Lower leg skin (tissue), 3 donors: ENCODE data around the gene DNAH7.

Experiments used
- POLR2A ChIP-seq, 2 donors: fragments of 450-650 bp; IDR thresholded peaks; one replicate each; pipeline ENCODE4 v1.6.1; 2016 to 2017; ENCODE audit warnings: antibody characterized with exemption in 2 of 2, mild to moderate bottlenecking in 1 of 2, moderate library complexity in 1 of 2
- TF ChIP-seq, protein P1 (sequence below), 3 donors: fragments of 450-650 bp; IDR thresholded peaks; one replicate each; pipeline ENCODE4 v1.5.1; 2016; ENCODE audit warnings: antibody characterized with exemption in 3 of 3, mild to moderate bottlenecking in 3 of 3, moderate library complexity in 2 of 3

- TF ChIP-seq, protein P1, sequence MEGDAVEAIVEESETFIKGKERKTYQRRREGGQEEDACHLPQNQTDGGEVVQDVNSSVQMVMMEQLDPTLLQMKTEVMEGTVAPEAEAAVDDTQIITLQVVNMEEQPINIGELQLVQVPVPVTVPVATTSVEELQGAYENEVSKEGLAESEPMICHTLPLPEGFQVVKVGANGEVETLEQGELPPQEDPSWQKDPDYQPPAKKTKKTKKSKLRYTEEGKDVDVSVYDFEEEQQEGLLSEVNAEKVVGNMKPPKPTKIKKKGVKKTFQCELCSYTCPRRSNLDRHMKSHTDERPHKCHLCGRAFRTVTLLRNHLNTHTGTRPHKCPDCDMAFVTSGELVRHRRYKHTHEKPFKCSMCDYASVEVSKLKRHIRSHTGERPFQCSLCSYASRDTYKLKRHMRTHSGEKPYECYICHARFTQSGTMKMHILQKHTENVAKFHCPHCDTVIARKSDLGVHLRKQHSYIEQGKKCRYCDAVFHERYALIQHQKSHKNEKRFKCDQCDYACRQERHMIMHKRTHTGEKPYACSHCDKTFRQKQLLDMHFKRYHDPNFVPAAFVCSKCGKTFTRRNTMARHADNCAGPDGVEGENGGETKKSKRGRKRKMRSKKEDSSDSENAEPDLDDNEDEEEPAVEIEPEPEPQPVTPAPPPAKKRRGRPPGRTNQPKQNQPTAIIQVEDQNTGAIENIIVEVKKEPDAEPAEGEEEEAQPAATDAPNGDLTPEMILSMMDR (IDR thresholded peaks at IDR 0.05): no peak
- no peak for TF ChIP-seq POLR2A (IDR thresholded peaks at IDR 0.05)
Observed at GRCh38 chr2:196040218-196040617, 28.4 kb downstream of the DNAH7 start.
